H9 (cell line): ENCODE measurements around the gene ZBTB16. TPM values are rescaled to one million over a fixed set of nuclear protein-coding genes. Genes with fewer than 3 reads are reported as not detected.

Experiments
- DNase-seq: peaks from one replicate; pipeline ENCODE4 v3.0.0-alpha.2; 2017
- H2AFZ ChIP-seq: one replicate; pipeline ENCODE4 v1.6.1; 2013; ENCODE audit warnings: mild to moderate bottlenecking, low read length, control low read depth, moderate library complexity
- H2AK5ac ChIP-seq: 2 replicates; pipeline ENCODE4 v1.6.1; 2013; ENCODE audit warnings: low read length, control low read depth, mixed read lengths; ENCODE audit not compliant: insufficient read length
- H2BK120ac ChIP-seq: one replicate; pipeline ENCODE4 v1.6.1; 2013; ENCODE audit warnings: low read depth, mild to moderate bottlenecking, low read length, control low read depth, inconsistent platforms; ENCODE audit not compliant: poor library complexity, severe bottlenecking
- H2BK12ac ChIP-seq: 2 replicates; pipeline ENCODE4 v1.6.1; 2013; ENCODE audit warnings: low read length, control low read depth, mixed read lengths, low read depth; ENCODE audit not compliant: insufficient read length
- H2BK15ac ChIP-seq: 2 replicates; pipeline ENCODE4 v1.6.1; 2013; ENCODE audit warnings: low read depth, low read length, control low read depth
- H2BK20ac ChIP-seq: one replicate; pipeline ENCODE4 v1.6.1; 2013; ENCODE audit warnings: low read depth, mild to moderate bottlenecking, low read length, control low read depth, inconsistent platforms; ENCODE audit not compliant: poor library complexity, severe bottlenecking
- H2BK5ac ChIP-seq: 2 replicates; pipeline ENCODE4 v1.6.1; 2013; ENCODE audit warnings: low read length, control low read depth, mixed read lengths; ENCODE audit not compliant: insufficient read length
- H3K14ac ChIP-seq: 2 replicates; pipeline ENCODE4 v1.6.1; 2013; ENCODE audit warnings: low read length, control low read depth; ENCODE audit not compliant: insufficient read depth
- H3K18ac ChIP-seq: 2 replicates; pipeline ENCODE4 v1.6.1; 2013; ENCODE audit warnings: low read depth, mild to moderate bottlenecking, mixed read lengths, low read length, control low read depth; ENCODE audit not compliant: insufficient read length
- H3K23ac ChIP-seq: 2 replicates; pipeline ENCODE4 v1.6.1; 2013; ENCODE audit warnings: low read length, control low read depth, mixed read lengths, low read depth; ENCODE audit not compliant: insufficient read length
- H3K23me2 ChIP-seq: 2 replicates; pipeline ENCODE4 v1.6.1; 2013; ENCODE audit warnings: low read depth, mild to moderate bottlenecking, mixed read lengths, low read length, control low read depth; ENCODE audit not compliant: insufficient read length, poor library complexity, severe bottlenecking
- H3K27ac ChIP-seq: 2 replicates; pipeline ENCODE4 v1.5.1; 2013; ENCODE audit warnings: low read length, control low read depth, mixed read lengths, low read depth; ENCODE audit not compliant: insufficient read length
- H3K27me3 ChIP-seq: 2 replicates; pipeline ENCODE4 v1.6.1; 2013; ENCODE audit warnings: low read length, control low read depth, inconsistent platforms; ENCODE audit not compliant: insufficient read depth
- H3K4ac ChIP-seq: 2 replicates; pipeline ENCODE4 v1.6.1; 2013; ENCODE audit warnings: low read depth, mild to moderate bottlenecking, control low read depth, inconsistent platforms, low read length, moderate library complexity
- H3K4me1 ChIP-seq: 2 replicates; pipeline ENCODE4 v1.6.1; 2013; ENCODE audit warnings: low read length, control low read depth, inconsistent platforms; ENCODE audit not compliant: insufficient read depth
- H3K4me2 ChIP-seq: 2 replicates; pipeline ENCODE4 v1.6.1; 2013; ENCODE audit warnings: low read length, control low read depth, mixed read lengths; ENCODE audit not compliant: insufficient read length, insufficient read depth
- H3K56ac ChIP-seq: 2 replicates; pipeline ENCODE4 v1.6.1; 2013; ENCODE audit warnings: low read depth, mild to moderate bottlenecking, mixed read lengths, low read length, control low read depth; ENCODE audit not compliant: insufficient read length
- H3K79me1 ChIP-seq: 2 replicates; pipeline ENCODE4 v1.6.1; 2013; ENCODE audit warnings: low read depth, mild to moderate bottlenecking, moderate library complexity, low read length, control low read depth, inconsistent platforms; ENCODE audit not compliant: insufficient read depth, poor library complexity, severe bottlenecking
- H3K79me2 ChIP-seq: 2 replicates; pipeline ENCODE4 v1.6.1; 2013; ENCODE audit warnings: low read length, control low read depth, inconsistent platforms; ENCODE audit not compliant: insufficient read depth
- H3K9ac ChIP-seq: 2 replicates; pipeline ENCODE4 v1.6.1; 2013; ENCODE audit warnings: low read length, control low read depth, mixed read lengths; ENCODE audit not compliant: insufficient read length; ENCODE audit errors: extremely low read depth
- H3K9me3 ChIP-seq: one replicate; pipeline ENCODE4 v1.6.1; 2013; ENCODE audit warnings: low read depth, low read length, inconsistent platforms; ENCODE audit not compliant: control insufficient read depth
- H3T11ph ChIP-seq: one replicate; pipeline ENCODE4 v1.6.1; 2013; ENCODE audit warnings: mild to moderate bottlenecking, low read length, control low read depth, inconsistent platforms
- H4K20me1 ChIP-seq: one replicate; pipeline ENCODE4 v1.6.1; 2013; ENCODE audit not compliant: control insufficient read depth, insufficient read length, insufficient read depth
- H4K5ac ChIP-seq: 2 replicates; pipeline ENCODE4 v1.6.1; 2013; ENCODE audit warnings: low read depth, mild to moderate bottlenecking, mixed read lengths, low read length, control low read depth; ENCODE audit not compliant: insufficient read length
- H4K8ac ChIP-seq: replicated peaks from 2 replicates; pipeline ENCODE4 v1.6.1; 2013; ENCODE audit warnings: low read length, control low read depth, mixed read lengths, low read depth; ENCODE audit not compliant: insufficient read length
- H4K91ac ChIP-seq: 2 replicates; pipeline ENCODE4 v1.6.1; 2013; ENCODE audit warnings: low read depth, mild to moderate bottlenecking, moderate library complexity, mixed read lengths, low read length, control low read depth; ENCODE audit not compliant: insufficient read length
- H3K27ac Mint-ChIP-seq, 3 experiments: 2 replicates in 2 of 3; 3 replicates in 1 of 3; pipeline ENCODE4 v1.8.0; 2020 to 2021; ENCODE audit warnings: mixed read lengths in 3 of 3, mild to moderate bottlenecking in 1 of 3, moderate library complexity in 1 of 3
- H3K27me3 Mint-ChIP-seq: 2 replicates; pipeline ENCODE4 v1.8.0; 2021; ENCODE audit warnings: low read depth, mild to moderate bottlenecking, moderate library complexity, mixed read lengths
- H3K36me3 Mint-ChIP-seq, 3 experiments: 2 replicates in 2 of 3; 3 replicates in 1 of 3; pipeline ENCODE4 v1.8.0; 2020 to 2021; ENCODE audit warnings: low read depth in 3 of 3, mixed read lengths in 3 of 3; ENCODE audit not compliant: insufficient read depth in 1 of 3
- H3K4me1 Mint-ChIP-seq, 2 experiments: 2 replicates each; pipeline ENCODE4 v1.8.0; 2020; ENCODE audit warnings: mixed read lengths in 2 of 2
- H3K4me3 Mint-ChIP-seq, 2 experiments: 2 replicates in 1 of 2; 3 replicates in 1 of 2; pipeline ENCODE4 v1.8.0; 2020 to 2021; ENCODE audit warnings: mild to moderate bottlenecking in 2 of 2, mixed read lengths in 2 of 2, moderate library complexity in 1 of 2
- H3K9me3 Mint-ChIP-seq, 2 experiments: 2 replicates in 1 of 2; 3 replicates in 1 of 2; pipeline ENCODE4 v1.8.0; 2020; ENCODE audit warnings: mild to moderate bottlenecking in 2 of 2, mixed read lengths in 2 of 2, moderate library complexity in 1 of 2
- CTCF ChIP-seq: fragments of 200-600 bp; sonication (generic); conservative IDR thresholded peaks from 3 replicates; pipeline ENCODE4 v1.8.0; 2021; ENCODE audit warnings: antibody characterized with exemption, mild to moderate bottlenecking
- WGBS: extraction: QIAGEN DNeasy Blood & Tissue Kit; methylation state at CpG from one replicate; pipeline ENCODE4 v1.1.7; 2013; ENCODE audit warnings: missing lambda C conversion rate, low lambda C conversion rate, mixed read lengths; ENCODE audit not compliant: insufficient read length; ENCODE audit errors: extremely low coverage; 5-methylcytosine and 5-hydroxymethylcytosine counted together
- total RNA-seq: library from RNA; stranded (reverse); gene quantifications from 2 replicates; pipeline ENCODE4 v1.2.1, GENCODE V29; 2021

ZBTB16 gene
- total RNA-seq, 1 experiment from 2014 or later, result not detected

GRCh38 chr11:114230031-114230704 is 170.7 kb downstream of the ZBTB16 start:
- H3K9me3 ChIP-seq, result no peaks in the 10 kb centered on the region
- H3K4me1 ChIP-seq, result peaks cover 4% of the 10 kb centered on the region; the same call in 1 of the 2 replicates
- no peak overlapping the region for H3K4ac ChIP-seq
- H3K27ac ChIP-seq, result no peak overlapping the region
- no peak overlapping the region for H2AK5ac ChIP-seq
- H4K8ac ChIP-seq, result no peak overlapping the region
- H3K23me2 ChIP-seq, result no peaks in the 10 kb centered on the region
- H2BK20ac ChIP-seq, result no peak overlapping the region
- no peak overlapping the region for H3K14ac ChIP-seq
- H3K79me2 ChIP-seq, result no peaks in the 10 kb centered on the region
- H4K91ac ChIP-seq, result no peak overlapping the region
- no CpG with 5 or more reads among the region's 15 CpGs for WGBS
- no peak overlapping the region for H3T11ph ChIP-seq
- H2BK5ac ChIP-seq, result no peak overlapping the region
- peaks cover 89% of the 10 kb centered on the region for H3K27me3 Mint-ChIP-seq
- H3K4me2 ChIP-seq, result no peak overlapping the region
- H3K79me1 ChIP-seq, result no peaks in the 10 kb centered on the region
- H2BK15ac ChIP-seq, result no peak overlapping the region
- no peak overlapping the region; a peak in 1 of 5 replicates for H3K4me3 Mint-ChIP-seq
- no peaks in the 10 kb centered on the region for H4K20me1 ChIP-seq
- H2AFZ ChIP-seq, result no peak overlapping the region
- no peak overlapping the region for H2BK120ac ChIP-seq
- H3K36me3 Mint-ChIP-seq, result no peaks in the 10 kb centered on the region
- no peaks in the 10 kb centered on the region for H3K27me3 ChIP-seq
- H3K18ac ChIP-seq, result no peak overlapping the region
- no peak overlapping the region for H3K9ac ChIP-seq
- H3K9me3 Mint-ChIP-seq, result peaks cover 0 to 3% of the 10 kb centered on the region in 2 experiments; a peak in 2 of 5 replicates
- DNase-seq, result no peak
- H3K4me1 Mint-ChIP-seq, result peaks cover 9 to 31% of the 10 kb centered on the region in 2 experiments
- H2BK12ac ChIP-seq, result no peak overlapping the region
- no peak overlapping the region for H3K27ac Mint-ChIP-seq
- no peak overlapping the region for H4K5ac ChIP-seq
- no peak for TF ChIP-seq CTCF
- no peak overlapping the region for H3K23ac ChIP-seq
- no peak overlapping the region for H3K56ac ChIP-seq
